HG02852 (cell line): ENCODE measurements around the gene FOXN4.

ENCODE experiments used
- ATAC-seq: cut with Tn5 transposase; IDR thresholded peaks from one replicate; pipeline ENCODE4 v1.9.1; 2021; ENCODE audit warnings: mild to moderate bottlenecking, moderate library complexity; ENCODE audit not compliant: unreplicated experiment

FOXN4 gene

DNA sequence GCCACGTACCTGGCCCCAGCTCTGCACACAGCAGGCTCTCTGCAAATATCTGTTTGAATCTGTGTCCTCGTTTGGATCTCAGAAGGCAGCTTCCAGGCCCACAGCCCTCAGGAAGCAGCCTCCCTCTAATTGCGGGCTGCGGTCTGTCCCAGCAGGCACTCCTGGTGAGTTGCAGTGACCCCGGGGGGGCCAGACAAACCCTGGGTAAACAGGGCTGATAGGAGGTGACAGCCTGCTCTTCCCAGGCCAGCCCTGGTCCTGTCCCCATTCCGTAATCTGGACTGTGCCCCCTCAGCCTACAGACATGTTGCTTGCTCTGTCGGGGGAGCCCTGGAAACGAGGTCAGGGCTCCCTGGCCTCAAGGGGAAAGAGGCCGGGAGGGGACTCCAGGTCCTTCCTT, 2.0 kb downstream of the FOXN4 start:
- no peak for ATAC-seq

DNA sequence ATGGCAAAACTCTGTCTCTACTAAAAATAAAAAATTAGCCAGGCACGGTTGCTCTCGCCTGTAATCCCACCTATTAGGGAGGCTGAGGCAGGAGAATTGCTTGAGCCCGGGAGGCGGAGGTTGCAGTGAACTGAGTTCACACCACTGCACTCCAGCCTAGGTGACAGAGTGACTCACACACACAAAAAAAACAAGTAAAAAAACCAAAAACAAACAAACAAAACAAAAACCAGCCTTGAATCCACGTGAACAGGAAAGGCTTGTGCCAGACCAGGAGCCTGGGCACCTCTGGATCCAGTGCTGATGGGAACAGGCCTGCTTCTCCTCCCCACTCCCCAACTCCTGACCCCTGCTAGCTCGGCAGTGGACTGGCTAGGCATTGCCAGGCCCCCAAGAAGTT, 3.5 kb downstream of the FOXN4 start:
- no peak for ATAC-seq

DNA sequence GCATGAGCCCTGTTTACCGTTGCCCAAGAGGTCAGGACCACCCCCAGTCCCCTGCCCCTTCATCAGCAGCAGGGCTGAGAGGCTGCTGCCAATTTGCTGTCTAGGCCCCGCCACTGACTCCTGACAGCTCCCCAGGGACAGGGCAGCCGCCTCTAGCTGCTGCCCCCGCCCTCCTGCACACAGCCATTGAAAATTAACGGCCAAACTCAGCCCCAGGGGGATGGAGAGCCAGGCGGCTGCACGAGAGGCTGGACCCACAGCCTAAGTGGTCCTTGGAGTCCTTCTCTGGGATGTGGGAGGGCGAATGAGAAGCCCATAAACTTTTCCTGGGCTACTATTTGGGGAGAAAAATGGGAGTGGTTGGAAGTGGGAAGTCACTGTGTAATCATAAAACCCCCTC, 4.6 kb downstream of the FOXN4 start:
- ATAC-seq = no peak

DNA sequence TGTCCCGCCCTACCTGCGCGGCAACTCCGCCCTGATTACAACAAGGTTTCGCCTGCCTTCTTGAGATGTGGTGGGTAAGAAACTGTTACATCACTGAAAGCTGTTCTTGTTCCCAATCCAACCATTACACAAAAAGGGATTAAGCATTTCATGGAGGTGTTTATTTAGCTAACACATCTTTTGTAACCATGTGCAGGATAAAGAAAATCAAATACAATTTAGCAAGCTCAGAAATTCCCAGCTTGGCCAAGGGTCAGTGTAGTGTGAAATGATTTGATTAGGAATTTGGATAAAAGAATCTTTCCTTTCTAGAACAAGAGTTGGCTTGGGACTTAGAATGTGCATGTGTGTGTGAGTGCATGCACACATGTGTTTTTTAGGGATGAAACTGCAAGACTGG, 6.3 kb downstream of the FOXN4 start:
- ATAC-seq = no peak

DNA sequence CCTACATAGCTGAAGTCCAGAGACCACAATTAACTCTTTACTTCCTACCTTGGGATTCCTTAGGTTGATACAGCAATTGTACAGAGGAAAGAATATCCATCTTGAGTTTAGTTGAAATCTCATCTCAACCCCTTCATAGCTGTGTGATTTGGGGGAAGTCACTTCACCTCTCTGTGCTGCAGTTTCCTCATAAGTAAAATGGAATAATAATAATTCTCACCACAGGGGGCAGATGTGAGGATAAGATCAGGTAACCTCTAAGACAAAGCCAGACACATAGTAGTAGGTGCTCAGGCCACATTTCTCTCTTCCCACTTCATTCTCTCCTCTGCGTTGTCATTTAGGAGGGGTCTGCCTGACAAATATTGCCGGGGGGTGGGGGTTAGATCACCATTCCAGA, 6.7 kb downstream of the FOXN4 start:
- ATAC-seq = no peak

DNA sequence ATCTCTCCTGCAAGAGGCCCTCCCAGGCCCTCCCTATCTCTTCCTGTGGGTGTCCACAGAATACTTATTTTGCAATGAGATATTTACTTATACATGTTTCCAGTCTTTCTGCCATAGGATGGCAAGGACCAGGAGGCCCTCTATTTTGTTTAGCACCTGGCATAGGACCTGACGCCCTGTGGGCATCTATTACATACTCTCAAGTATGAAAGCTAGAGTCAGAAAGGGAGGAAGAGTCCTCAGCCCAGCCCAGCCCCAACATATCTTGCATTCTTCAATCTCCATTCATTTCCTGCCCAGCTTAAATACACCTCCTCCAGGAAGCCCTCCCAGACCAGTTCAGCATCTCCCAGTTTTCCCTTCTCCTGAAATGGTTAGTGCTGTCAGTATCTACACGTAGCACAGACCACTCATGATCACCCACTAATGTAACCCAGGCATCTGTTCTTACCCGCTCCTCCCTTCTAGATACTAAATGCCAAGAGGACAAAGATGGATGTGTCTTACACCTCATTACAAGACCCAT, 7.4 kb downstream of the FOXN4 start:
- no peak for ATAC-seq

DNA sequence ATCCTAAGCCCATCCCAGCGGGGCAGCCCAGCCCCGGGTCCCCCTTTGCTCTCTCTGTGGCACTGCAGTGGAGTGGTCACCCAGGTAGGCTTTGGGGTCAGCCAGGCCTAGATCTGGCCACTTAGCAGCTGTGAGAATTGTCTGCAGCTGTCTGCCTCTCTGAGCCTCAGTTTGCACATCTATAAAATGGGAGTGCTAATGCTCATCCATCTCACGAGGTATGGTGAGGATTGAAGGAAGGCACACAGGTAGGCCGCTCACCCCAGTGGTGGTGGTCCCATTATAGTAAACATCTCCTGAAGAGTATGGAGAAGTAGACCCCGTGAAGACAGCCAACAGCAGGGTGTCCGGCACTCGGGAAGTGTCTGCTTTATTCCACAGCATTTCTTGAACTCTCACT, 9.2 kb downstream of the FOXN4 start:
- no peak for ATAC-seq

DNA sequence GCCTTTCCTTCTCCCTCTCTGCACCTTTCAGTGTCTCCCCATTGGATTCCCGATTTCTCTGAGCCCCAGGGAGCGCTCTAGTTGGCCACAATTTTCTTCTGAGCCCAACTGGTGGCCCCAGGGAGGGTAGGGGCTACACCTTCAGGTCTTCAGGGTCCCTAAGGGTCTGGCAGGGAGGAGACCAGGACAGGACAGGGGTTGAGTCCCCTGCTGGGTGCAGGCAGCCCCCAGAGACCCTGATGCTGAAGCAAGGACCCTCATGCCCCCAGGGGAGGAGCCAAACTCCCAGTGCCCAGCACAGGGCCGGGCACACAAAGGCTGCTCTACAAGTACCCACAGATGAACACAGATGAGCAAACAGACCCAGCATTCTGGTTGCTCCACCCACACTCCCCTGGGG, 12.7 kb downstream of the FOXN4 start:
- ATAC-seq = no peak

DNA sequence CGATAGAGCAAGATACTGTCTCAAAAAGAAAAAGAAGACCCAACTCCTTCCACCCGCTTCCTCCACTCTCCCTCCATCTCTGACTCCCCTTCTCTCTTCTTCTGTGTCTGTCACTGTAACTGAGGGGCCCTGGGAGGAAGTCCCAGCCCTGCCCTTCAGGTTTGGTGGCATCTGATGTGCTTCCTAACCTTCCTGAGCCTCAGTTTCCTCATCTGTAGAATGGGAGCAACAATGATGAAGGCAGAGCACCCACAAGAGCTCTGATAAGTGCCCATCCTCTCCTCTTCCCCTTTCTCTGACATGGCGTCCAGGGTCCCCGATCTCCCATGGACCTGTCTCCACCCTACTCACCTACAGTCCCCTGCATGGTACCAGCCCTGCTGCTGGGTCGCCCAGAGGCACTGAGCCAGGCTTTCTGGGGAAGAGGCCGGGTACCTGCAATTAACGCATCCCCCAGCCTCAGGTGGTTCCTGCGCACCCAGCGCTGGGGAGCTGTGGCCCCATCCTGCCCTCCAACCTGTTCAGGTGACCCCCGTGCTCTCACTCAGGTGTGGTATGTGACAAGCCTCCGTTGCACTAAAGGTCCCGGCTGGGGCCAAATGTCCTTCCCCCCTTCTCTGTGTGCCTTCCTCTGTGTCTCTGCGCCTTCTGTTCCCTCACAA, 13.2 kb downstream of the FOXN4 start:
- ATAC-seq = no peak

DNA sequence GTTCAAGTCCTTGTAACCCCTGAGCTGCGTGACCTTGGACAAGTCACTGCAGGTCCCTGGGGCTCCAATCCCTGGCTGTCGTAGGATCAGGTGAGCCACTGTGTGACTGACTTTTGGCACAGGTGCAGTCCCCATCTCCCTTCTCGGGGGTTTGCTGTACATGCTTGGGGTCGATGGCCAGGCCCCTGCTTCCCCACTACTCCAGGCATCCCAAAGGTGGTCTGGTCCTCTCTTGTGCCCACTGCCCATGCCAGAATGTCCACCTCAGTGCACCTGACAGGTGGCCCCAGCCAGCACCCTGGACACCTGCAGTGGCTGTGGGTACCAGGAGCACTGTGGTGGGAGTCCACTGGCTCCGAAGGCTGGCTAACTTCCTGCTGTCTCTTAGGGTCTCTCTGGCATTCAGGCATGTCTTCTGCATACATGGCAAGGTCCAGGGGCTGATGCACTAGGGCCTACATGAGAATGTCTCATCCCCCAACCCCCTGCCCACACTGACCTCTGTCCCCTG, 14.7 kb downstream of the FOXN4 start:
- ATAC-seq = no peak

DNA sequence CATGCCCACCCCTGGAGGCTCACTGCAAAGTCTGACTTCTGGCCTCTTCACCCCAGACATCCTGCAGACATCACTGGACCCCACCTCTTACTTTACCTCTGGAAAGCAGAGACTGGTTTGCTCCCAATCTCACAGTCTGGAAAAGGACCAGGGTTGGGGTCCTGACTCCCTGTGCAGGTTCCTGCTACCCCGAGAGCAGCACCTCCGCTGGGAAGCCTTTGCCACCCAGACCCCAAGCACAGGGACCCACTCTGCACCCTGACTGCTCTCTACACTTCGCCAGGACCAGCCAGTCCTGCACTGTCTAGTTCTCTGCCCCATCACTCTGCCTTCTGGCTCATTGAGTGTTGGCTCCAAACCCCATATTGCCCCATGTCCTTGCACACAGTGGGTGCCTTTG, 16.0 kb downstream of the FOXN4 start:
- no peak for ATAC-seq

DNA sequence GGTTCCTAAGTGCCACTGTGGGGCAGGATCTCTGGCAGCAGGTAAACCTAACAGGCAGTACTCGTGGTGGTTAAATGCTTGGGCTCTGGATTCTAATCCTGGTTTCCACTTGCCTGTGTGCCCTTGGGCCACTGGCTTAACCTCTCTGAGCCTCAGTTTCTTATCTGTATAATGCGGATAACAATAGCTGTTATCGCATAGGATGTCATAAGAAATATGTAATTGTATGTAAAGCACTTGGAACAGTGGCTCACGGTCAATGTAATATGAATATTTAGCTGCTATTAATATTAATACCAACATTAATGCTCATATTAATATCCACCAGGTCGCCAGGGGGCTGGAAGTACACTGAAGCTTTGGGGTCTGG, 16.8 kb downstream of the FOXN4 start:
- ATAC-seq = no peak

DNA sequence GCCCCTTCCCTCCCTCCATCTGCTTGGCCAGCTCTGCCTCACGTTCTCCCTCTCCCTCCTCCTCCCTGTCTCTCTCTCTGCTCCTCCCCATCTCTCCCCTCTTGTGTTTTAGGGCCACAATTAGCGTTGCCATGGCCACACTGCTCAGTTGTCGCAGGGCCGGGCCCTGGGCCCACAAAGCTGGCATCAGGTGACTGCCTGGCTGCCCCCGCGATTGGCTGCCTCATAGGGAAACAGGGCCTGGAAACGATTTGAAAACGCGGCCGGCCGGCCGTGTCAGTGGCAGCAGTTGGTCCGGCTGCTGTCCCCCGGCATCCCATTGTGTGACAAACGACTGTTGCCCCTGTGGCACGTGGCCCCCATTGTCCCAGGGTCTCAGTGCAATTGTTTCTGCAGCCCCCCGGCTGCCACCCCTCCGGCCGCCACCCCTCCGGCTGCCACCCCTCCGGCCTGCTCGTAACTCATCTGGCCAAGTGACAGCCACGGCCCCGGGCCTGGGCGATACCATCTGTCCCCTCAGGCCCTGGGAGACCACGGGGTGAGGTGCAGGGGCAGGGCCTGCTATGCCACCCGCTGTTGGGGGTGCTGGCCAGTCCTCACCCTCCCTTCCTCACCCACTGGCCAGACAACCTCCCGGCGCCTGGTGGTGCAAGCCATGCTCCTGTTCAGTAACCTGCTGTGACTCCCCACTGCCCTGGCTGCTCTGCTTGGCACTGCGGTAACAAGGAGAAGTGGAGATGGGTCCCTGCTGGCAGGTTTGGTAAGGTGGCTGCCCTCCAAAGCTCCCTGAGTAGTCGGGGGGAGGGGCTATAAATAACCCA, 17.4 kb downstream of the FOXN4 start:
- no peak for ATAC-seq

DNA sequence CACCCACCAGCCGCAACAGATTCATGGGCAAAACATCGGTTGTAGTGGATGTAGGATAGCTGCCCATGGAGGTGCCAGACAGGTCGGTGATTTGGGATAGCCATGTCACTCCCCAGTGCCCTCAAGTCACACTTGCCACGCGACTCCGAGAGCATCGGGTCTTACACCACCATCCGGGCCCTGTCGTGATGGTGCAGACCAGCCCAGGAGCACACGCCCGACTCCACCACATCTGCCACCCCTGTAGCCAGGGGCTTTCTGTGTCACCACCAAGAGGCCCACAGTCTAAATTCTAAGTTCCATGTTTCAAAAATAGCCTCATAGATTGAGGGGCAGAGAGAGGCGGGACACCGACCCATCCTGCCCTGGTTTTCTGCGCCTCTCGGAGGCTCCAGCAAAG, 18.0 kb downstream of the FOXN4 start:
- no peak for ATAC-seq

DNA sequence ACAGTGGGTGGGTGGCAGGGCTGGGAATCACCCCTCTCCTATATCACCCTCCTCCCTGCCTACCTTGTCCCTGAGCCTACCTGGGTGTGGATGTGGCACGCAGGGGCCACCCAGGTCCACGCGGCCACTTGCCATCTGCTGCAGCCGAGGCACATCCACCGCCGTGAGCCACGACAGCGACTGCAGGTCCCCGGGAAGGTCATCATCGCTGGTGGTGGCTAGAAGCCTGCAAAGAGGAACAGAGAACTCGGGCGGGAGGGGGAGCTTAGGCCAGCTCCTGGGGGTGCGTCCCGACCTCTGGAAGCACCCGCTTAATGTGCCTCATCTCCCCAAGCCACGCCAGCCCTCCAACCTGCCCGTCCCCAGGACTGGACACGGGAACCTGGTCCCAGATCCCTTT, 19.0 kb downstream of the FOXN4 start:
- no peak for ATAC-seq

DNA sequence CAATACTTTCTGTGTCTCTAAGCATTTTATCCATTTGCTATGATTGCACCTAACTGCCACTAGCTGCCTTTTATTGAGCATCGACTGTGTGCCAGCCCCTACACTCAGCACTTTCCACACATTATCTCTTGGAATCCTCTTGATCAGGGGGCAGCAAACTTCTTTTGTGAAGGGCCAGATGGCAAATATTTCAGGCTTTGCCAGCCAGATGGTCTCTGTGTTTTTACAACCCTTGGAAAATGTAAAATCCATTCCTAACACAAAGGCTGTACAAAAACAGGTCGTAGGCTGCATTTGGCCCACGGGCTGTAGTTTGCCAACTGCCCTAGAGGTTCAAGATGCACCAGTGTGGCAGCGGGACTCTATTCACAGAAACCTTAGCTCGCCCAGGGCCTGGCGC, 19.5 kb downstream of the FOXN4 start:
- no peak for ATAC-seq

DNA sequence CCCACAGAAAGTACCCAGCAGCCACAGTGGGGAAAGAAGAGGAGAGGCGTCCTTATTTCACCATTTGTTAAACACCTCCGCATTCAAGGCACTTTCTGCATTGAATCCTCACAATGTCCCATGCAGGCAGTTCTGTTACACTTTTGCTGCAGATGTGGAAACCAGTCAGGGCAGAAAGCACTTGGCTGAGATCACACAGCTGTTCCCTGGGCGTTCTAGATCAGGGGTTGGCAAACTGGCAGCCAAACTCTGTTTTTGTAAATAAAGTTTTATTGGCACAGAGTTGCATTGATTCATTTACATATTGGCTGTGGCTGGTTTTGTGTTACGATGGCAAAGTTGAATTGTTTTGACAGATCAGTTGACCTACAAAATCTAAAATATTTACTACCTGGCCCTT, 20.1 kb downstream of the FOXN4 start:
- ATAC-seq = no peak

DNA sequence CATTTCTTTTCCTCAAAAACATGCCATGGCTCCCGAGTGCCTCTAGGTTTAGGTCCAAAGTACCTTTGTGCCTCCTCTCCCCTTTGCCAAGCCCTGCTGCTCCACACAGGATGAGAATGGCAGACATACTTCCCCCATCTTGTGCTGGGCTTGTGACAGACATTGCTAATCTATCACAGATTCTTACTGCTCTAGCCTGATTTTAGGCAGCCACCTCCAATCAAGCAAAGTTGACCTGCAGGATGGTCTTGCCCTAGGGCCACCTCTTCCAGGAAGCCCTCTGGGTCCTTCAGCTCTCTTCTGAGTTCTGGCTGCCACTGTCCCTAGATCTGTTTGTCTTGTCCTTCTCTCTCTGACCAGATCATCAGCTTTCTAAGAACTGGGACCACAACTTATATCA, 20.5 kb downstream of the FOXN4 start:
- ATAC-seq = no peak

DNA sequence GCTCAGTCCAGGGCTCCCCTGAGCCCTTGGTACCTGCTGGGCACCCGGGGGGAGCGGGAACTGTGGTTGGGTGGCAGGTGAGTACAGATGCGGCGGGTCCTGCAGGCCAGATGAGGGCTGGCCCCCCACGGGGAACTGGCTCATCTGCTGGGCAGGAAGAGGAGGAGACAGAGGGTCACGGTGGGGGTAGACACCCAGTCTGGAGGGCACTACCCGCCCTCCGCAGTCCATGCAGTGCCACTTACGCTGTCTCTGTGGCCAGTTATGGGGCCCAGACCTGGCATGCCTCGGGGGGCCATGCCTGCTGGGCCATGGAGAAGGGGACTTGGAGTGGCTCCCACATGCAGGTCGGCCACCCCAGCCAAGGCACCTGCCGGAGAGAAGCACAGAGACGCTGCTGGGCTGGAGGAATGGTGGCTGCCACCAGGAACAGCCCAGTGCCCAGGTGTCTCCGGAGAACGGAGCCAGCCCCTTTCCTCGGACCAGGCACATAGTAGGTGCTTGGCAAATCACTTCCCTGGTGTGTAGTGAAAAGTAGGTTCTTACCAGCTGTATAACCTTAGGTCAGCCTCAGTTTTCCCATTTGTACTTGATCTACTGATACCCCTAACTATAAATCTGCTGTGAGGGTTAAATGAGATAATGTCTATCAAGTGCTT, 21.1 kb downstream of the FOXN4 start:
- ATAC-seq = no peak

DNA sequence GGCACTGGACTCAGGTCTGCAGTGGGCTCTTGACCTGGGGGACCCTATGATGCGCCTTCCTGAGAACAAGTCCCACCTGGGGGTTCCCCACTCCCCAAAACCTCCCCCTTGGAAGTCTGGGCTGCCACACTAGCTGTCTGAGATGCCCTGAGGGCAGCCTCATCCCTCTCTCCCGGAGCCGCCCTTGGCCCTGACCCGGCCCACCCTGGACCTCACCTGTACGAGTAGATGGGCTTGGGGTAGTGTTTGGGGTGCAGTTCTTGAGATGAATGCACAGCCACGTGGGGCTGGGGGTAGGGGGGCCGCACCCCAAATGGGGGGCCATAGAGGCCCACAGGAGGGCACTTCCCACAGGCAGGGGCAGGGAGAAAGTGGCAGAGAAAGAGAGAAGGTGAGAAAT, 21.9 kb downstream of the FOXN4 start:
- ATAC-seq = no peak

DNA sequence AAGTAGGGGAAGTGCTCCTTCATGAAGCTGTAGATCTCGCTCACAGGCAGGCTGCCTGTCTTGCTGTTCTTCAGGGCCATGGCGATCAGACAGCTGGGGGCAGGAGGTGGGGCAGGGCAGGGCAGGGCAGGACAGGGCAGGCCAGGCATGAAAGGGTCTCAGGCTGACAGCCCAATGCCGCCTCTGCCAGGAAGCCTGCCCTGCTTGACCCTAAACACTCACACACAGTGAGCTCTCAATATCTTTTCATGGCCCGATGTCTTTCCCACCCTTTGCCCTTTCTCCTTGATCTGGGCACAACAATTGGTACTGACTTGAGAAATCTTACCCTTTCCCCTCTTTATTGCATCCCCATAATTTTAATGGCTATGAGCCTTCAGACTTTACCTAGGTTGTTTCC, 22.4 kb downstream of the FOXN4 start:
- no peak for ATAC-seq

DNA sequence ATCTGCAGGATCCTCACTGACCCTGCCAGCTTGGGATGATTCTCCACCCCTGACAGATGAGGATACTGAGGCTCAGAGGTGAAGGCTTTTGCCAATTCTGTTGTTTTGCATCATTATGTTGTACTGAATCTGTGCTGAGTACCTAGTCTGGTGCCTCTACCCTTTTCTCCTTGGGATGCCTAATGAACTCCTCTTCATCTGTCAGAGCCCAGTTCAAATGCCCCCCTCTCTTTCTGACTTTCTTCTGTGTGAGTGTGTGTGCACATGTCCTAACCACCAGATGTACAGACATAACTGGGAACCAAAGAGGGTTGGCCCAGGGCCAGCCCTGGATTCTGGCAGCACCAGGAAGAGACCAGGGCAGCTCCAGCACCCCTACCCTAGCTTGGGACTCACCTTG, 22.8 kb downstream of the FOXN4 start:
- no peak for ATAC-seq
